ENCODE results near the gene TBX5.
A peak's percentile ranks its signal among the peaks of the same experiment; 100 is the strongest.

TBX5 gene

DNA sequence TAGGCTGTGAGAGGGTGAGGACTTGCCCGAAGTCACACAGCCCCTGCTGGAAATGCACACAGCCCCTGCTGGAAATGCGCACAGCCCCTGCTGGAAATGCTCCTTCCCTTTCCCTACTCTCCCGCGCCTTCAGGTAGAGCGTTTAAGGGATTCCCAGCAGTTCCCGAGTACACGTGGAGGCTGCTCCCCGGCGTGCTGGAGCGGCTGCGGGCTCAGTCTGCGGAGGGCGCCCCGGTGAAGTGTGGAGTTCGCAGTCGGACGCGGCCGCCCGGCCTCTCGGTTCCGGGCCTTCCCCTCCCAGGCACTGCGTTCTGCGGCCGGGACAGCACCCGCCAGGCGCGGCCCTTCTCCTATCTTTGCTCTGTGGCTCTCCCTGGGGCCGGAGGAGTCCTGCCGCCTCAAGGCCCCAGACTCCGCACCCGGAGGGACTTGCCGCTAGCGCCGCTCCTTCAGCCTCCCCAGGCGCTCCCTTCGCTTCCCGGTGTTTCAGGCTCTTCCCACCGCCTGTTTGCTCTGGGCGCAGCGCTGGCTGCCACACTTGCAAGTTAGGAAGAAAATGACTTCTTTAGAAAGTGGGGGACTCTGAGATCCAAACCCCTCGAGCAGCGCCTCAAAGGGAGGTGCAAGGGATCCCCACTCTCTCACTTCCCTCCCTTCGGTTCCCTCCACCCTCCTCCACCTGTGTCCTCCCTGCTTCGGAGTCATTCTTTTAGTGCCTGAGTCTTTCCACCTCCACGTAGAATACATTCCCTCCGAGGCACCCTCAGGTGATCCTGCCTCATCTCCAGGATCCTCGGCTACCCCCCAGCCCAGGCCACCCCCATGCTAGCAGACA, 8.3 kb upstream of the TBX5 start:
- TF ChIP-seq, protein P1, sequence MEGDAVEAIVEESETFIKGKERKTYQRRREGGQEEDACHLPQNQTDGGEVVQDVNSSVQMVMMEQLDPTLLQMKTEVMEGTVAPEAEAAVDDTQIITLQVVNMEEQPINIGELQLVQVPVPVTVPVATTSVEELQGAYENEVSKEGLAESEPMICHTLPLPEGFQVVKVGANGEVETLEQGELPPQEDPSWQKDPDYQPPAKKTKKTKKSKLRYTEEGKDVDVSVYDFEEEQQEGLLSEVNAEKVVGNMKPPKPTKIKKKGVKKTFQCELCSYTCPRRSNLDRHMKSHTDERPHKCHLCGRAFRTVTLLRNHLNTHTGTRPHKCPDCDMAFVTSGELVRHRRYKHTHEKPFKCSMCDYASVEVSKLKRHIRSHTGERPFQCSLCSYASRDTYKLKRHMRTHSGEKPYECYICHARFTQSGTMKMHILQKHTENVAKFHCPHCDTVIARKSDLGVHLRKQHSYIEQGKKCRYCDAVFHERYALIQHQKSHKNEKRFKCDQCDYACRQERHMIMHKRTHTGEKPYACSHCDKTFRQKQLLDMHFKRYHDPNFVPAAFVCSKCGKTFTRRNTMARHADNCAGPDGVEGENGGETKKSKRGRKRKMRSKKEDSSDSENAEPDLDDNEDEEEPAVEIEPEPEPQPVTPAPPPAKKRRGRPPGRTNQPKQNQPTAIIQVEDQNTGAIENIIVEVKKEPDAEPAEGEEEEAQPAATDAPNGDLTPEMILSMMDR (IDR thresholded peaks at IDR 0.05; ENCODE audit: low read depth, low read length): no peak
- peak overlapping the region; percentile 91 for H3K4me3 ChIP-seq (ENCODE audit: low read depth, low read length)

DNA sequence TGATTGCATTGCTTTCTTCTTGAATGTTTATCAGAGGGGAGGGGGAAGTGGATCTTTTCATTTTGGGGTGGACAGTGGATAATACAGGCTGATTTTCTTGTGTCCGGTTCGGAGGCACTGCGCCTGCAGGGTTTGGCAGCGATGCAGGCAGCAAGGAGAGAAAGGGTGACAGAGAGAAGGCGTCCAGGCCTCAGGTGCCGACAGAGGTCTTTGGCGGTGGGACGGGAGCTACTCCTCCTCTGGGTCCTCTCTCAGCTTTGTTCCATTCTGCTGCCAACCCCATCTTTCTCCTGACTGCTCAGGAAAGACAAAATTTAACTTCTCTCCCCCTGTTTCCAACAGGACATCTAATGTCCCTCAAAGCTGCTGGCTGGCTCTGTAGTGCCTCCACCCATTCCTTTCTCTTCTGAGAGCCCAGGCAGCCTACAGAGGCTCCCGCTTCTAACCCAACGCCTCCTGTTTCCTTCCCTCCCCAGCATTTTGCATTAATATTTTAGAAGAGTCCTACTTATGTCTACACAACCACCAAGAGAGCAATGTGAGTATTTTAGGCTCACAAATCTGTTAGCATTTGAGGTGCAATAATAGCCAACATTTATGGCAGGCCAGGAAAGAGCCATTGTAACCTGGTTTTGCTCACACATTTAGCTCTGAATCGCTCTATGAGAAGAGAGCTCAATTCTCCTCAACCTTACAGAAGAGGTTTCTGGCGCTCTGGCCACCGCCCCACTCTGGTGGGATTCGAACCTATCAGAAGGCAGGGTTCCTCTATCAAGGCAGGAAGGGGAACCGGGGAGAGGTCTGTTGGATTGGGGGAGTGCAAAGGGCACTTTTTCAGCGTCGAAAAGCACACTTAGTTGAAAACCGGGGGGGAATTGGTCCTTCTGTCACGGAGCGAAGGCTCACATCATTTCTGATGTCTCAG, 7.1 kb upstream of the TBX5 start:
- peak overlapping the region; percentile 91 for H3K4me3 ChIP-seq (ENCODE audit: low read depth, low read length)
- TF ChIP-seq, protein P1 (IDR thresholded peaks at IDR 0.05; ENCODE audit: low read depth, low read length): no peak

DNA sequence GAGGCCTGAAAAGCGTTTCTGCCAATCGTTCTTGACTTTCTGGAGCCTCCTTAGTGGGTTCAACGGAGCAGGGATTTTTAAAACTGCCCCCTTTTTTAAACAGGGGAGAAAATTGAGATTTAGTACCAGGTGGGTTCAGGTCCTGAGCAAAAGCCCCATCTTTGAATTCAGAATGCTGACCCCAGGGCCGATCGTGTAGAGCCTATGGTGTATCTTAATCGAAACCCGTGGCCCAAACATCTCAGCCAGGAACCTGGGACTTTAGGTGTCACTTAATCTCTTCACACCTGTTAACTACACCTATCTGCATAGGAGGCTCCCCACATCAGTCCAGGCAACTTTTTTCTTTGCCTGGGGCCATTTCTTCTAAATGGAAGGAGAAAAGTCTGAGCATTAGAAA, 6.4 kb upstream of the TBX5 start:
- peak overlapping the region; percentile 91 for H3K4me3 ChIP-seq (ENCODE audit: low read depth, low read length)
- TF ChIP-seq, protein P1 (IDR thresholded peaks at IDR 0.05; ENCODE audit: low read depth, low read length): no peak

DNA sequence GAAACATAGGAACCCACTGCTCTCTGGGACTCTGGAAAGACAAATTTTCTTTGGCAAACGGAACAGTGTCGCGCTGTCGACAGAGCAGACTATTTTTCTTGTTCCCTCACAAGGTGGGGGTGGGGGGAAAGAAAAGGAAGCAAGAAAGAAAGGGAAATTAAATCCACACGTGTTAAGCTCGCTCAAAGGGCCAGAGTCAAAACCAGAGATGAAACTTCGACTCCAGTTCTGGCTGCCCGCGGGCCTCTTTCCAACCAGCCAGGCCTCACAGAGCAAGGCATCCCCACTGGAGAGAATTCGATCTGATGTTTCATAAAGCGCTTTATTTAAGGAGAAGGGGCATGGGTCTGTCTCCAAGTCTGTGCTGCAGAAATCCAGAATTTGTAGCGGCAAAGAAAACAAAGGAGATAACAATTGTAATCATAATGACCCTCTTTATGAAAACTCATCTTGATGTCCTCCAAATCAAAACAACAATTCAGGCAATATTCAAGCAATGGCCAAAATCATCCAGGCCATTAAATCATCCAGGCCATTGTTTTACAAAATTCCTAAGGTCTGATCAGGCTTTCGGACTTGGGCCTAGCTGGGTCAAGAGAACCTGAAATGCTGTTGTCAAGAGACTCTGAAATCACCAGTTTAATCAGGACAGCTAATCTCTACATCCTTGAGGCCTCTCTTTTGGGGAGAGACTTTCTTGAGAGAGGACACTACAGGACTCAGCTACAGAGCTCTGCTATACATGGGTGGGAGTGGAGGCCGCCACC, 5.3 kb upstream of the TBX5 start:
- H3K4me3 ChIP-seq (ENCODE audit: low read depth, low read length): peak overlapping the region; percentile 91
- TF ChIP-seq, protein P1 (IDR thresholded peaks at IDR 0.05; ENCODE audit: low read depth, low read length): no peak

DNA sequence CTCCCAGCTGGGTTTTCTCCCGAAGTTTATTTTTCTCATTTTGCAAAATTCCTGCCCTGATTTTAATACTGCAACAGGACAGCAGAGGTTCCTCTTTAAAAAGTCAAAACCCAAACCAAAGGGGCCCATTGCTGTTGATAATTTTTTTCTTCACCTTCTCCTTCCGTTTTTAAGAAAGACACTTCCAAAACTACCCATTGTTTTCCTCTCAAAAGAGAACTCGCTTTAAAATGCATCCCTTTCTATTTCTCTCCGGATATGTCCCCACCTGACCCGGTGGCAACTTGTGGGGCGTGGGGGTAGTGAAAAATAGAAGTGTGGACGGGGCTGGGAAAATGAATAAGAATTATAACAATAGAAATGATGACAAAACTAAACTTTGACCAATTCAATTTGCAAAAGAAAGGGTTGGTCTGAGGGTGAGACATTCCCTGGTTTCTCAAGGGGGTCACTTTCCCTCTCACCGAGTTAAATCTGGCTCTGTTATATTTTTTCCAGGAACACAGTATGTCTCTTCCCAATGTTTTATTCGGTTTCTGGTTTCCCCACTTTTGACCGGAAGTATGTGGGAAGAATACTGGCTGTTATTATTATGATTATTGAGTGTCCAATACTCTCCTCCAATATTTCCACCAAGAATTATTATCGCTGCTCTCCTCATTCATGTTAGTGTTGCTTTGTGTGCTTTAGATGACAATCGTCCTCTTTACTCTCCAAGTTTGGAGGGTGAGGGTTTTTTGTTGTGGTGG, 4.1 kb upstream of the TBX5 start:
- TF ChIP-seq, protein P1 (IDR thresholded peaks at IDR 0.05; ENCODE audit: low read depth, low read length): no peak
- peak overlapping the region; percentile 91 for H3K4me3 ChIP-seq (ENCODE audit: low read depth, low read length)

All from WI38 (cell line).